Mesenchymal stem cell (in vitro differentiated cells and primary cell): ENCODE measurements around the gene NRXN3.

Source experiments
- DNase-seq: peaks from one replicate; pipeline ENCODE4 v3.0.0-alpha.2; 2013
- H2AFZ ChIP-seq: one replicate; pipeline ENCODE4 v1.6.1; 2013; ENCODE audit warnings: low read depth, mild to moderate bottlenecking, control low read depth, inconsistent platforms, low read length, moderate library complexity
- H2AK5ac ChIP-seq: 2 replicates; pipeline ENCODE4 v1.6.1; 2013; ENCODE audit warnings: low read length, moderate library complexity, mild to moderate bottlenecking, inconsistent platforms; ENCODE audit not compliant: severe bottlenecking
- H2BK120ac ChIP-seq: one replicate; pipeline ENCODE4 v1.6.1; 2013; ENCODE audit warnings: low read depth, mild to moderate bottlenecking, inconsistent platforms, low read length, moderate library complexity
- H2BK12ac ChIP-seq, 2 experiments: one replicate each; pipeline ENCODE4 v1.6.1; 2013; ENCODE audit warnings: inconsistent platforms in 2 of 2, low read length in 2 of 2, mild to moderate bottlenecking in 2 of 2, moderate library complexity in 2 of 2, control low read depth in 1 of 2
- H2BK15ac ChIP-seq: one replicate; pipeline ENCODE4 v1.6.1; 2013; ENCODE audit warnings: mild to moderate bottlenecking, low read depth, inconsistent platforms; ENCODE audit not compliant: poor library complexity, severe bottlenecking
- H2BK5ac ChIP-seq: 2 replicates; pipeline ENCODE4 v1.6.1; 2013; ENCODE audit warnings: low read depth, mild to moderate bottlenecking, low read length, control low read depth, inconsistent platforms; ENCODE audit not compliant: poor library complexity, severe bottlenecking
- H3K14ac ChIP-seq, 2 experiments: one replicate each; pipeline ENCODE4 v1.6.1; 2013; ENCODE audit warnings: inconsistent platforms in 2 of 2, low read length in 2 of 2, control low read depth in 1 of 2, mild to moderate bottlenecking in 1 of 2, moderate library complexity in 1 of 2
- H3K18ac ChIP-seq, 2 experiments: one replicate each; pipeline ENCODE4 v1.6.1; 2013; ENCODE audit warnings: inconsistent platforms in 2 of 2, low read length in 2 of 2, control low read depth in 1 of 2, low read depth in 1 of 2, mild to moderate bottlenecking in 1 of 2
- H3K23ac ChIP-seq, 2 experiments: one replicate each; pipeline ENCODE4 v1.6.1; 2013; ENCODE audit warnings: inconsistent platforms in 2 of 2, low read length in 2 of 2, mild to moderate bottlenecking in 2 of 2, moderate library complexity in 2 of 2, control low read depth in 1 of 2
- H3K27ac ChIP-seq: 2 replicates; pipeline ENCODE4 v1.5.1; 2013; ENCODE audit warnings: mild to moderate bottlenecking, moderate library complexity, low read length, control low read depth, inconsistent platforms; ENCODE audit not compliant: poor library complexity, severe bottlenecking
- H3K27me3 ChIP-seq, 2 experiments: 2 replicates each; pipeline versions ENCODE4 v1.6.1 to v1.7.0; 2013; ENCODE audit warnings: low read length in 2 of 2, mild to moderate bottlenecking in 2 of 2, moderate library complexity in 2 of 2, control low read depth in 1 of 2, inconsistent platforms in 1 of 2; ENCODE audit not compliant: control insufficient read depth in 1 of 2, insufficient read depth in 1 of 2
- H3K36me3 ChIP-seq, 2 experiments: 2 replicates each; pipeline versions ENCODE4 v1.6.1 to v1.7.0; 2013; ENCODE audit warnings: low read length in 2 of 2, control low read depth in 1 of 2, inconsistent platforms in 1 of 2, low read depth in 1 of 2, mild to moderate bottlenecking in 1 of 2; ENCODE audit not compliant: insufficient read depth in 2 of 2, control insufficient read depth in 1 of 2
- H3K4ac ChIP-seq, 2 experiments: one replicate each; pipeline ENCODE4 v1.6.1; 2013; ENCODE audit warnings: inconsistent platforms in 2 of 2, low read length in 2 of 2, mild to moderate bottlenecking in 2 of 2, moderate library complexity in 2 of 2, control low read depth in 1 of 2, low read depth in 1 of 2
- H3K4me1 ChIP-seq: 2 replicates; pipeline ENCODE4 v1.6.1; 2013; ENCODE audit warnings: low read depth, low read length, control low read depth; ENCODE audit not compliant: control insufficient read depth, insufficient read depth
- H3K4me2 ChIP-seq: 2 replicates; pipeline ENCODE4 v1.6.1; 2013; ENCODE audit warnings: low read length, mild to moderate bottlenecking, inconsistent platforms; ENCODE audit not compliant: poor library complexity, severe bottlenecking
- H3K4me3 ChIP-seq, 2 experiments: 2 replicates each; pipeline versions ENCODE4 v1.5.1 to v1.7.0; 2013; ENCODE audit warnings: low read length in 2 of 2, mild to moderate bottlenecking in 2 of 2, control low read depth in 1 of 2, low read depth in 1 of 2; ENCODE audit not compliant: insufficient read depth in 1 of 2
- H3K79me1 ChIP-seq: replicated peaks from 2 replicates; pipeline ENCODE4 v1.6.1; 2013; ENCODE audit warnings: mild to moderate bottlenecking, control low read depth, low read length, inconsistent platforms; ENCODE audit not compliant: poor library complexity, severe bottlenecking
- H3K9ac ChIP-seq: 2 replicates; pipeline ENCODE4 v1.7.0; 2013; ENCODE audit warnings: mild to moderate bottlenecking, low read length, moderate library complexity
- H3K9me3 ChIP-seq: 2 replicates; pipeline ENCODE4 v1.7.0; 2013; ENCODE audit warnings: mild to moderate bottlenecking, low read length; ENCODE audit not compliant: control insufficient read depth
- H4K8ac ChIP-seq: one replicate; pipeline ENCODE4 v1.6.1; 2013; ENCODE audit warnings: inconsistent platforms, mild to moderate bottlenecking, low read length, moderate library complexity
- H4K91ac ChIP-seq: one replicate; pipeline ENCODE4 v1.6.1; 2013; ENCODE audit warnings: mild to moderate bottlenecking, low read length, inconsistent platforms
- WGBS: methylation state at CpG from one replicate; pipeline ENCODE4 v1.1.7; 2013; ENCODE audit warnings: mixed read lengths; 5-methylcytosine and 5-hydroxymethylcytosine counted together

The NRXN3 gene

GRCh38 chr14:79586416-79586815 is 1416.2 kb downstream of the NRXN3 start:
- Histone ChIP-seq H2AFZ (no peak overlapping the region), H3K4me1 (peaks cover 6% of the 10 kb centered on the region), H3K4ac (no peak overlapping the region), H2BK5ac (no peak overlapping the region), H3K4me2 (peak overlapping the region; percentile 28), H3K27me3 (no peaks in the 10 kb centered on the region), H3K23ac (no peak overlapping the region), H3K4me3 (no peak overlapping the region), H3K36me3 (no peaks in the 10 kb centered on the region), H2BK12ac (no peak overlapping the region), H4K91ac (no peak overlapping the region), H3K9ac (no peak overlapping the region), H3K27ac (peak overlapping the region; percentile 84), H3K14ac (no peak overlapping the region), H2BK120ac (no peak overlapping the region), H2BK15ac (no peak overlapping the region), H3K79me1 (no peaks in the 10 kb centered on the region), H3K18ac (no peak overlapping the region), H2AK5ac (no peak overlapping the region), H3K9me3 (no peaks in the 10 kb centered on the region), H4K8ac (no peak overlapping the region)
- DNase-seq = no peak
- WGBS = 99% methylated on average over 5 of the region's 5 CpGs

GRCh38 chr14:79586989-79587598 is 1416.9 kb downstream of the NRXN3 start:
- Histone ChIP-seq H3K27ac (peak overlapping the region; percentile 84), H3K4me2 (no peak overlapping the region), H2BK12ac (no peak overlapping the region), H2BK120ac (no peak overlapping the region), H2AFZ (no peak overlapping the region), H2AK5ac (peak overlapping the region; percentile 63), H3K9ac (no peak overlapping the region), H2BK15ac (no peak overlapping the region), H3K23ac (no peak overlapping the region), H3K4me3 (no peak overlapping the region), H4K8ac (no peak overlapping the region), H2BK5ac (peak overlapping the region; percentile 22), H3K9me3 (no peaks in the 10 kb centered on the region), H3K36me3 (no peaks in the 10 kb centered on the region), H3K4ac (no peak overlapping the region), H4K91ac (no peak overlapping the region), H3K79me1 (no peaks in the 10 kb centered on the region), H3K4me1 (peaks cover 4% of the 10 kb centered on the region), H3K14ac (no peak overlapping the region), H3K18ac (no peak overlapping the region), H3K27me3 (no peaks in the 10 kb centered on the region)
- no peak for DNase-seq
- 86% methylated on average over 6 of the region's 7 CpGs for WGBS

GRCh38 chr14:79587875-79588274 is 1417.7 kb downstream of the NRXN3 start:
- Histone ChIP-seq H3K9me3 (no peaks in the 10 kb centered on the region), H2BK120ac (no peak overlapping the region), H3K9ac (no peak overlapping the region), H2AFZ (no peak overlapping the region), H2BK5ac (no peak overlapping the region), H3K27ac (no peak overlapping the region), H3K36me3 (no peaks in the 10 kb centered on the region), H3K4ac (no peak overlapping the region), H3K4me3 (no peak overlapping the region), H2BK15ac (no peak overlapping the region), H2AK5ac (no peak overlapping the region), H3K14ac (no peak overlapping the region), H3K4me2 (no peak overlapping the region), H3K79me1 (no peaks in the 10 kb centered on the region), H2BK12ac (no peak overlapping the region), H3K27me3 (no peaks in the 10 kb centered on the region), H3K4me1 (peaks cover 4% of the 10 kb centered on the region), H3K18ac (no peak overlapping the region), H3K23ac (no peak overlapping the region), H4K8ac (no peak overlapping the region), H4K91ac (no peak overlapping the region)
- no CpG with 5 or more reads among the region's 1 CpG for WGBS
- DNase-seq = no peak

GRCh38 chr14:79588398-79588797 is 1418.2 kb downstream of the NRXN3 start:
- Histone ChIP-seq H3K4ac (no peak overlapping the region), H3K4me2 (no peak overlapping the region), H2AFZ (no peak overlapping the region), H3K4me3 (no peak overlapping the region), H3K14ac (no peak overlapping the region), H3K27ac (no peak overlapping the region), H2BK15ac (no peak overlapping the region), H3K27me3 (no peaks in the 10 kb centered on the region), H3K79me1 (no peaks in the 10 kb centered on the region), H2AK5ac (no peak overlapping the region), H3K36me3 (no peaks in the 10 kb centered on the region), H3K9ac (no peak overlapping the region), H2BK5ac (no peak overlapping the region), H3K23ac (no peak overlapping the region), H2BK120ac (no peak overlapping the region), H2BK12ac (no peak overlapping the region), H3K9me3 (no peaks in the 10 kb centered on the region), H4K91ac (no peak overlapping the region), H4K8ac (no peak overlapping the region), H3K4me1 (peaks cover 4% of the 10 kb centered on the region), H3K18ac (no peak overlapping the region)
- DNase-seq = no peak
- 85% methylated on average over 1 of the region's 2 CpGs for WGBS
